Thoracic aorta (tissue), 2 donors: ENCODE results near the gene NPHP4. TPM values are rescaled to one million over a fixed set of nuclear protein-coding genes. Genes with fewer than 3 reads are reported as not detected.

ENCODE experiments used
- ATAC-seq: fragments of 150-250 bp; one replicate; pipeline ENCODE4 v1.8.0; 2017; ENCODE audit warnings: low read depth; ENCODE audit not compliant: insufficient number of reproducible peaks, low FRiP score
- DNase-seq: peaks from one replicate; pipeline ENCODE4 v3.0.0-alpha.2; 2020; ENCODE audit warnings: low spot score
- H3K27ac ChIP-seq, 2 donors: fragments of 200-600 bp; sonication (generic); 1 replicate in 1 of 2; 2 replicates in 1 of 2; pipeline ENCODE4 v1.5.1; 2016; ENCODE audit warnings: mild to moderate bottlenecking in 2 of 2, moderate library complexity in 2 of 2
- H3K27me3 ChIP-seq: fragments of 200-600 bp; sonication (generic); replicated peaks from 2 replicates; pipeline ENCODE4 v1.6.0; 2016; ENCODE audit warnings: mild to moderate bottlenecking; ENCODE audit not compliant: insufficient read depth
- H3K36me3 ChIP-seq: fragments of 200-600 bp; sonication (generic); one replicate; pipeline ENCODE4 v1.5.1; 2016
- H3K4me1 ChIP-seq, 2 donors: fragments of 200-600 bp; sonication (generic); 1 replicate in 1 of 2; 2 replicates in 1 of 2; pipeline versions ENCODE4 v1.5.1 to v1.6.0; 2016; ENCODE audit warnings: low read depth in 2 of 2, mild to moderate bottlenecking in 1 of 2; ENCODE audit not compliant: control insufficient read depth in 1 of 2
- H3K4me3 ChIP-seq: fragments of 200-600 bp; sonication (generic); 2 replicates; pipeline ENCODE4 v1.5.1; 2016; ENCODE audit warnings: mild to moderate bottlenecking
- H3K9me3 ChIP-seq: fragments of 200-600 bp; sonication (generic); 2 replicates; pipeline ENCODE4 v1.5.1; 2016
- total RNA-seq, 2 donors: library from RNA; depleted of rRNA; stranded (reverse); fragments of >200 nt; gene quantifications; one replicate each; pipeline versions ENCODE4 v1.1.0 to v1.2.3, GENCODE V29; 2016
- TF ChIP-seq, protein P1 (sequence below): fragments of 200-600 bp; sonication (generic); IDR thresholded peaks from one replicate; pipeline ENCODE4 v1.5.1; 2019; ENCODE audit warnings: antibody characterized with exemption

NPHP4 gene
- total RNA-seq, 2 donors from 2014 or later = 11.4 to 15.1 TPM

- Histone ChIP-seq H3K4me3 (peak overlapping the region; percentile 14), H3K4me1 (peaks cover 7 to 23% of the 10 kb centered on the region in 2 donors), H3K27me3 (no peaks in the 10 kb centered on the region), H3K36me3 (no peaks in the 10 kb centered on the region), H3K27ac (no peak overlapping the region), H3K9me3 (no peaks in the 10 kb centered on the region)
- DNase-seq (no peak), ATAC-seq (no peak)
- TF ChIP-seq, protein P1, sequence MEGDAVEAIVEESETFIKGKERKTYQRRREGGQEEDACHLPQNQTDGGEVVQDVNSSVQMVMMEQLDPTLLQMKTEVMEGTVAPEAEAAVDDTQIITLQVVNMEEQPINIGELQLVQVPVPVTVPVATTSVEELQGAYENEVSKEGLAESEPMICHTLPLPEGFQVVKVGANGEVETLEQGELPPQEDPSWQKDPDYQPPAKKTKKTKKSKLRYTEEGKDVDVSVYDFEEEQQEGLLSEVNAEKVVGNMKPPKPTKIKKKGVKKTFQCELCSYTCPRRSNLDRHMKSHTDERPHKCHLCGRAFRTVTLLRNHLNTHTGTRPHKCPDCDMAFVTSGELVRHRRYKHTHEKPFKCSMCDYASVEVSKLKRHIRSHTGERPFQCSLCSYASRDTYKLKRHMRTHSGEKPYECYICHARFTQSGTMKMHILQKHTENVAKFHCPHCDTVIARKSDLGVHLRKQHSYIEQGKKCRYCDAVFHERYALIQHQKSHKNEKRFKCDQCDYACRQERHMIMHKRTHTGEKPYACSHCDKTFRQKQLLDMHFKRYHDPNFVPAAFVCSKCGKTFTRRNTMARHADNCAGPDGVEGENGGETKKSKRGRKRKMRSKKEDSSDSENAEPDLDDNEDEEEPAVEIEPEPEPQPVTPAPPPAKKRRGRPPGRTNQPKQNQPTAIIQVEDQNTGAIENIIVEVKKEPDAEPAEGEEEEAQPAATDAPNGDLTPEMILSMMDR = no peak
Observed at GRCh38 chr1:5994713-5995621, 2.7 kb upstream of the NPHP4 start.

GRCh38 chr1:5993556-5994491, 1.6 kb upstream of the NPHP4 start:
- Histone ChIP-seq H3K27me3 (no peaks in the 10 kb centered on the region), H3K36me3 (no peaks in the 10 kb centered on the region), H3K27ac (no peak overlapping the region), H3K4me3 (peak overlapping the region; percentile 99), H3K9me3 (no peaks in the 10 kb centered on the region), H3K4me1 (peaks cover 7 to 23% of the 10 kb centered on the region in 2 donors)
- TF ChIP-seq, protein P1 = no peak
- ATAC-seq = no peak
- no peak for DNase-seq

- ATAC-seq (no peak), DNase-seq (no peak)
- Histone ChIP-seq H3K4me1 (peaks cover 7 to 23% of the 10 kb centered on the region in 2 donors), H3K27ac (no peak overlapping the region), H3K9me3 (no peaks in the 10 kb centered on the region), H3K4me3 (peak overlapping the region; percentile 99), H3K27me3 (no peaks in the 10 kb centered on the region), H3K36me3 (no peaks in the 10 kb centered on the region)
- TF ChIP-seq, protein P1 = no peak
Observed at GRCh38 chr1:5992814-5993555, 760 bp upstream of the NPHP4 start.

- DNase-seq (no peak), ATAC-seq (no peak)
- H3K27ac ChIP-seq = peak overlapping the region; percentile 86
- peaks cover 7 to 23% of the 10 kb centered on the region in 2 donors for H3K4me1 ChIP-seq
- TF ChIP-seq, protein P1 = no peak
- no peaks in the 10 kb centered on the region for H3K9me3 ChIP-seq
- no peaks in the 10 kb centered on the region for H3K36me3 ChIP-seq
- H3K4me3 ChIP-seq = peak overlapping the region; percentile 99
- no peaks in the 10 kb centered on the region for H3K27me3 ChIP-seq
Observed at GRCh38 chr1:5991381-5992025, 722 bp downstream of the NPHP4 start.
